ENCODE results near the gene LYSMD3. TPM values are rescaled to one million over a fixed set of nuclear protein-coding genes. Genes with fewer than 3 reads are reported as not detected.

The LYSMD3 gene
- total RNA-seq, 1 donor from 2014 or later, result 12.3 TPM

DNA sequence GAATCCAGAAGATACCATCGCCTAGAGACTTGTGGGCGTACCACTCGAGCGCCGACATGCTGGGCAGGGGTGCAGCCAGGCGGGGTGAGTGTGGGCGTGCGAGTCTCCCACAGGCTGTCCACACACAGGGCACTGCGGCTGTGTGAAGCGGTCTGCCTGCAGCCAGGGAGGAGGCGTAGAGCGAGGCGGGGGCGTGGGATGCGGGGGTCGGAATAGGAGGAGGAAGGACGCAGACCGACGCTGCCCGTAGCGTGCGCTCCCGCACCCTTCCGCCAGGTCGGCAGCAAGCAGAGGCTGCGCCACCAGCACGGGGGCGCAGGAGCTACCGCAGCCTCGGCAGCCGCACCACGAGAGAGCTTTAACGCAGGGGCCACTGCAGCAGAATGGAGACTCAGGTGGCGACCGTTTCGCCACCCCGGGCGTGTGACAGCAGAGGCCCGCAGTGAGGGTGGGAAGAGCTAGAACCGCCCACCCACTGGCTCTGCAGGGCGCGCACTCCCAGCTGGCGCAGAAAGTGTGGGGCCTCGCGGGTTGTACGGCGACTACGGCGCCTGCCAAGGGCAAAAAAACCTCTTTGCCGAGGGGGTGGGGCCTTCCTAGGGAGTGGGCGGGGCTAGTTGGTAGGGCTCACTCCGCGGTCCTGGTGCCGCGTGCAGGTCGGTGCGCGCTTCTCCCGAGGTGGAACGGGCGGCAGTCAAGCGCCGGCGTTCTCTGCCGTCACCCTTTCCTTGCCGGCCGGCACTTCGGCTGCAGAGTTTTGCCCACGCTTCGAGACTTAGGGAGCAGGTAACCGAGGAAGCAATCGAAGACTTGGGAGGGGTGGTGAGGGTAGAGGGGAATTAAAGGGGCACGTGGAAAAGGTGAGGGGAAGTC, 54.9 kb downstream of the LYSMD3 start, which contains the start of the genes MBLAC2 and POLR3G:
TSS of gene MBLAC2 (minus strand) at position 537 of the 873 bp plus-strand sequence. CDS start at position 58, 479 bp downstream.
TSS of gene POLR3G (plus strand) at position 630 of the 873 bp plus-strand sequence. CDS start 10,704 bp downstream, outside the sequence.
- peaks cover 44% of the 10 kb centered on the region for H3K4me1 Mint-ChIP-seq (ENCODE audit: low read depth)
- H3K36me3 Mint-ChIP-seq (ENCODE audit: low read depth), result peaks cover 9% of the 10 kb centered on the region
- no peaks in the 10 kb centered on the region for H3K9me3 Mint-ChIP-seq
- no peaks in the 10 kb centered on the region for H3K27me3 Mint-ChIP-seq (ENCODE audit: insufficient read depth)
- peak within 1 kb of the TSS; percentile 97 for H3K27ac Mint-ChIP-seq
- DNase-seq (ENCODE audit: low spot score), result peak; percentile 87
- intact Hi-C loops (cut with micrococcal nuclease), result loop anchor here (1.0 kb wide), 5 partner anchors 35 to 906 kb away; partner anchors contain the start of gene LYSMD3
- peak within 1 kb of the TSS; percentile 98 for H3K4me3 Mint-ChIP-seq

DNA sequence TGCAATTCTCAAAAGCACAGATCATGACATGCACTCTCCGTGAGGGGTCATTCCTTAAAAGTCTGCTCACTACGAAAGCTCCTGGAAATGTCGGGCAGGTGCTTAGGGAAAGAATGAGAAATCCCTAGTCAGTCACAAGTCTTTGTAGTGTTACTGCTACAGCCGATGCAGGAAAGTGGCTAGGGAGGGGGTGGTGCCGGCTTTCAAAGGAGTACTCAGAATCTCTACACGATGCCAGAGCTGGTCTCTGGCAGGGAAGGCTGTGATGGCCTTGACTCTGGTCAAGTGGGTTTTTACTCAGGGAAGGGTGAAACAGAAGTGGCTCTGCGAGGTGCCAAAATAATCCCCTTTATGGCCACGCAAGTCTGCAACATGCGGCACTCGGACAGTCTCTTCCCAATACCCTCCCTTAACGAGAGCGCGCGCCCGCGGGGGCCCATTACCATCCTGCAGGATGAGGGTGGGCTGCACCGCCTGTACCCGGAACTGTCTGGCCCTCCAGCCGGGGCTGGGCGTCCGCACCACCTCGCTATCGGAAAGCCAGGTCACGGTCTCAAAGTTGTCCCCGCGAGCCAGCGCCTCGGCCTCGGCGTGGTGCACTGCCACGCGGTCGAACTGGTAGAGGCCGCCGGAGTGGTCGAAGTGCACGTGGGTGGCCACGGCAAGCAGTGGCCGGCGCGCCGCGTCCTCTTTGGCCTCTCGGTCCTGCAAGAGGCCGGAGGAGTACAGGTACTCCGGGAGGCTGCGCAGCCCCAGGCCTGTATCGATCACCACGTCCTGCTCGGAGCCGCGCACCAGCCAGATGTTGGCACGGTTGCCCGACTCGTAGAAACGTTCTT, 55.8 kb downstream of the LYSMD3 start:
- no peaks in the 10 kb centered on the region for H3K9me3 Mint-ChIP-seq
- peak overlapping the region; percentile 97 for H3K27ac Mint-ChIP-seq
- peaks cover 44% of the 10 kb centered on the region for H3K4me1 Mint-ChIP-seq (ENCODE audit: low read depth)
- H3K4me3 Mint-ChIP-seq, result peak overlapping the region; percentile 98
- intact Hi-C loops (cut with micrococcal nuclease), result loop anchor here (1.0 kb wide), 5 partner anchors 34 to 907 kb away; partner anchors contain the start of gene LYSMD3
- peak; percentile 14 for DNase-seq (ENCODE audit: low spot score)
- H3K36me3 Mint-ChIP-seq (ENCODE audit: low read depth), result peaks cover 15% of the 10 kb centered on the region
- no peaks in the 10 kb centered on the region for H3K27me3 Mint-ChIP-seq (ENCODE audit: insufficient read depth)

DNA sequence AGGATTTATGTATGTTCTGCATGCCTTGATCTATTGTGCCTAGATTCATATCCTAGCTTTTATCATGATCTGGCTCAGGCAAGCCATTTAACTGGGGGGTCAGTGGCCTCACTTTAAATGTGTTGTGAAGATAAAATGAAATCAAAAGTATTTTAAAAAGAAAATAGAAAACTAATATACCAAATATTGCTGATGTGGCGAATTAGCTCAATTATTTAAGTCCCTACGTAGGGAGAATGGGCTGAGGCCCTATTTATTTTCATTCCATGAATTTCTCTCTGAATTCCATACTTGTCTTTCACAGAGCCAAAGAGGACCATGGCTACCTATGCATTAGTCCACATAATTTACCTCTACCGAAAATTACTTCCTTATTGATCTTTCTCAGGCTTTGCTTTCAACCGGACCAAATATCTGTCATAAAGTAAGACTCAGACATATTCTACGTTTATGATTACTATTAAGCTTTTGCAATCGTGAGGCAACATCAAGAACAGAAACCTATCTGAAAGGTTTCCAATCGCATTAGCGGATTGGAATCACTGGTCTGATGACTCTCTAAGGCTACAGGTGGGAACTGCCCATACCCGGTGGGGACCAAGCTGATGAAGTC, 56.5 kb downstream of the LYSMD3 start:
- H3K4me3 Mint-ChIP-seq, result peak overlapping the region; percentile 98
- intact Hi-C loops (cut with micrococcal nuclease), result no loop called here
- no peak for DNase-seq (ENCODE audit: low spot score)
- peaks cover 44% of the 10 kb centered on the region for H3K4me1 Mint-ChIP-seq (ENCODE audit: low read depth)
- H3K9me3 Mint-ChIP-seq, result no peaks in the 10 kb centered on the region
- H3K27me3 Mint-ChIP-seq (ENCODE audit: insufficient read depth), result no peaks in the 10 kb centered on the region
- H3K27ac Mint-ChIP-seq, result peak overlapping the region; percentile 97
- H3K36me3 Mint-ChIP-seq (ENCODE audit: low read depth), result peaks cover 19% of the 10 kb centered on the region

Other genes starting within 250 kb of the LYSMD3 start
- 36.2 and 39.8 TPM in 2 replicates for gene CETN3, start 119.8 kb downstream of the LYSMD3 start, total RNA-seq
- gene MBLAC2, start 54.8 kb downstream of the LYSMD3 start, total RNA-seq, result 5.0 and 5.7 TPM in 2 replicates
- 18.4 and 22.1 TPM in 2 replicates for gene POLR3G, start 54.7 kb downstream of the LYSMD3 start, total RNA-seq
- gene ADGRV1, start 29.2 kb upstream of the LYSMD3 start, total RNA-seq, result 0.05 TPM in 2 replicates

Measured in activated T-helper 1 cell treated with anti-CD3 and anti-CD28 coated beads, Interleukin-12 subunit alpha, Interleukin-12 subunit beta, Interleukin-2, Interleukin-4 antibody, amounts not matched to agents 30 ng/mL and 10 ng/mL and 1 ng/mL, durations not matched to agents 14 hours and 24 hours and 36 hours (primary cell).